Measurements from ENCODE around the gene NINJ1. TPM values are rescaled to one million over a fixed set of nuclear protein-coding genes. Genes with fewer than 3 reads are reported as not detected.

The NINJ1 gene
- total and polyA plus RNA-seq, 2 of the 13 experiments (the other 11 are each of a cell fraction or from before 2014, with no cell fraction given) = 81.2 to 92.1 TPM

DNA sequence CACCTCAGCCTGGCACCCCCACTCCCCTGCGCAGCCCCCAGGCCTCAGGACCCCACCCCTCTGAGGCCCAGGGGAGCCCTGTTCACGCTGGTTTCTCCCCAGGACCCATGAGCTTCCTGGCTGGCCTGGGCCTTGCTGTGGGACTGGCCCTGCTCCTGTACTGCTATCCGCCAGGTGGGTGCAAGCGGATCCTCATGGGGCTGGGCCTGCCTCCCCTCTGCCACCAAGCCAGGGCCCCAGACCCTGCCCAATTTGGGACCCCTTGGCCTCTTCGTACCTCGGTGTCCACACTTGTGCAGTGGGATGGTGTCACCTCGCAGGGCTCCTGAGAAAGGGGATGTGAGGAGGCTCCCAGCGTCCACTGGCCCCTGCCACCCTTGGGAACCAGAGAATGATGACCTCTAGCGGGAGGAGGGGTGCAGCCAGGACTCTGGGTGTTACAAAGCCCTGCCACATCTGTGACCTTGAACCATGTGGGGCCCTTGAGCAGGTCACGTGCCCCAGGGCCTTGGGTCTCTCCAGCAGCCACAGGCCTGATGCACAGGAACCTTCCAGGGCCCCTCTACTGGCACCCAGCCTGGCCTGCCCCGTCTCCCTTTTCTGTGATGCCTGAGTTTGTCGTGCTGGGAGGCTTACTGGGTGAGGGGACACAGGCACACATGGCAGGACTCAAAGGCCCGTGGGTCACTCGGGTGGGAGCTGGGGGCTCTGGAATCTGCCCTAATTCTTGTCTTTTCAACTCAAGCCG is 21.8 kb downstream of the NINJ1 start (continued):
- TF ChIP-seq, protein P1, sequence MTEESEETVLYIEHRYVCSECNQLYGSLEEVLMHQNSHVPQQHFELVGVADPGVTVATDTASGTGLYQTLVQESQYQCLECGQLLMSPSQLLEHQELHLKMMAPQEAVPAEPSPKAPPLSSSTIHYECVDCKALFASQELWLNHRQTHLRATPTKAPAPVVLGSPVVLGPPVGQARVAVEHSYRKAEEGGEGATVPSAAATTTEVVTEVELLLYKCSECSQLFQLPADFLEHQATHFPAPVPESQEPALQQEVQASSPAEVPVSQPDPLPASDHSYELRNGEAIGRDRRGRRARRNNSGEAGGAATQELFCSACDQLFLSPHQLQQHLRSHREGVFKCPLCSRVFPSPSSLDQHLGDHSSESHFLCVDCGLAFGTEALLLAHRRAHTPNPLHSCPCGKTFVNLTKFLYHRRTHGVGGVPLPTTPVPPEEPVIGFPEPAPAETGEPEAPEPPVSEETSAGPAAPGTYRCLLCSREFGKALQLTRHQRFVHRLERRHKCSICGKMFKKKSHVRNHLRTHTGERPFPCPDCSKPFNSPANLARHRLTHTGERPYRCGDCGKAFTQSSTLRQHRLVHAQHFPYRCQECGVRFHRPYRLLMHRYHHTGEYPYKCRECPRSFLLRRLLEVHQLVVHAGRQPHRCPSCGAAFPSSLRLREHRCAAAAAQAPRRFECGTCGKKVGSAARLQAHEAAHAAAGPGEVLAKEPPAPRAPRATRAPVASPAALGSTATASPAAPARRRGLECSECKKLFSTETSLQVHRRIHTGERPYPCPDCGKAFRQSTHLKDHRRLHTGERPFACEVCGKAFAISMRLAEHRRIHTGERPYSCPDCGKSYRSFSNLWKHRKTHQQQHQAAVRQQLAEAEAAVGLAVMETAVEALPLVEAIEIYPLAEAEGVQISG (CRISPR knock-in tag; IDR thresholded peaks at IDR 0.05) = peak; percentile 72; the same call in 1 of the 2 replicates
- TF ChIP-seq GTF3A (CRISPR knock-in tag; conservative IDR thresholded peaks at IDR 0.05) (0 out of 2 replicates have a peak, but pooled peaks have one; percentile 56), SETDB1 (CRISPR knock-in tag; IDR thresholded peaks at IDR 0.05; ENCODE audit: borderline replicate concordance) (no peak), ZFP41 (CRISPR knock-in tag; IDR thresholded peaks at IDR 0.05; ENCODE audit: borderline replicate concordance) (no peak), HES4 (CRISPR knock-in tag; IDR thresholded peaks at IDR 0.05; ENCODE audit: borderline replicate concordance) (peak; percentile 42; the same call in 1 of the 2 replicates), FLYWCH1 (CRISPR knock-in tag; IDR thresholded peaks at IDR 0.05) (no peak), KLF11 (CRISPR knock-in tag; IDR thresholded peaks at IDR 0.05) (peak; percentile 79; the same call in 1 of the 2 replicates)
- TF ChIP-seq, protein P2, sequence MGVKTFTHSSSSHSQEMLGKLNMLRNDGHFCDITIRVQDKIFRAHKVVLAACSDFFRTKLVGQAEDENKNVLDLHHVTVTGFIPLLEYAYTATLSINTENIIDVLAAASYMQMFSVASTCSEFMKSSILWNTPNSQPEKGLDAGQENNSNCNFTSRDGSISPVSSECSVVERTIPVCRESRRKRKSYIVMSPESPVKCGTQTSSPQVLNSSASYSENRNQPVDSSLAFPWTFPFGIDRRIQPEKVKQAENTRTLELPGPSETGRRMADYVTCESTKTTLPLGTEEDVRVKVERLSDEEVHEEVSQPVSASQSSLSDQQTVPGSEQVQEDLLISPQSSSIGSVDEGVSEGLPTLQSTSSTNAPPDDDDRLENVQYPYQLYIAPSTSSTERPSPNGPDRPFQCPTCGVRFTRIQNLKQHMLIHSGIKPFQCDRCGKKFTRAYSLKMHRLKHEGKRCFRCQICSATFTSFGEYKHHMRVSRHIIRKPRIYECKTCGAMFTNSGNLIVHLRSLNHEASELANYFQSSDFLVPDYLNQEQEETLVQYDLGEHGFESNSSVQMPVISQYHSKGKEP (CRISPR knock-in tag; IDR thresholded peaks at IDR 0.05) = no peak
- TF ChIP-seq, protein P3, sequence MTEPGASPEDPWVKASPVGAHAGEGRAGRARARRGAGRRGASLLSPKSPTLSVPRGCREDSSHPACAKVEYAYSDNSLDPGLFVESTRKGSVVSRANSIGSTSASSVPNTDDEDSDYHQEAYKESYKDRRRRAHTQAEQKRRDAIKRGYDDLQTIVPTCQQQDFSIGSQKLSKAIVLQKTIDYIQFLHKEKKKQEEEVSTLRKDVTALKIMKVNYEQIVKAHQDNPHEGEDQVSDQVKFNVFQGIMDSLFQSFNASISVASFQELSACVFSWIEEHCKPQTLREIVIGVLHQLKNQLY (CRISPR knock-in tag; IDR thresholded peaks at IDR 0.05) = peak; percentile 95
- TF ChIP-seq, protein P4, sequence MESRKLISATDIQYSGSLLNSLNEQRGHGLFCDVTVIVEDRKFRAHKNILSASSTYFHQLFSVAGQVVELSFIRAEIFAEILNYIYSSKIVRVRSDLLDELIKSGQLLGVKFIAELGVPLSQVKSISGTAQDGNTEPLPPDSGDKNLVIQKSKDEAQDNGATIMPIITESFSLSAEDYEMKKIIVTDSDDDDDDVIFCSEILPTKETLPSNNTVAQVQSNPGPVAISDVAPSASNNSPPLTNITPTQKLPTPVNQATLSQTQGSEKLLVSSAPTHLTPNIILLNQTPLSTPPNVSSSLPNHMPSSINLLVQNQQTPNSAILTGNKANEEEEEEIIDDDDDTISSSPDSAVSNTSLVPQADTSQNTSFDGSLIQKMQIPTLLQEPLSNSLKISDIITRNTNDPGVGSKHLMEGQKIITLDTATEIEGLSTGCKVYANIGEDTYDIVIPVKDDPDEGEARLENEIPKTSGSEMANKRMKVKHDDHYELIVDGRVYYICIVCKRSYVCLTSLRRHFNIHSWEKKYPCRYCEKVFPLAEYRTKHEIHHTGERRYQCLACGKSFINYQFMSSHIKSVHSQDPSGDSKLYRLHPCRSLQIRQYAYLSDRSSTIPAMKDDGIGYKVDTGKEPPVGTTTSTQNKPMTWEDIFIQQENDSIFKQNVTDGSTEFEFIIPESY (CRISPR knock-in tag; IDR thresholded peaks at IDR 0.05) = peak; percentile 82
- TF ChIP-seq, protein P5, sequence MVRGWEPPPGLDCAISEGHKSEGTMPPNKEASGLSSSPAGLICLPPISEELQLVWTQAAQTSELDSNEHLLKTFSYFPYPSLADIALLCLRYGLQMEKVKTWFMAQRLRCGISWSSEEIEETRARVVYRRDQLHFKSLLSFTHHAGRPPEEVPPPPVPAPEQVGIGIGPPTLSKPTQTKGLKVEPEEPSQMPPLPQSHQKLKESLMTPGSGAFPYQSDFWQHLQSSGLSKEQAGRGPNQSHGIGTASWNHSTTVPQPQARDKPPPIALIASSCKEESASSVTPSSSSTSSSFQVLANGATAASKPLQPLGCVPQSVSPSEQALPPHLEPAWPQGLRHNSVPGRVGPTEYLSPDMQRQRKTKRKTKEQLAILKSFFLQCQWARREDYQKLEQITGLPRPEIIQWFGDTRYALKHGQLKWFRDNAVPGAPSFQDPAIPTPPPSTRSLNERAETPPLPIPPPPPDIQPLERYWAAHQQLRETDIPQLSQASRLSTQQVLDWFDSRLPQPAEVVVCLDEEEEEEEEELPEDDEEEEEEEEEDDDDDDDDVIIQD (CRISPR knock-in tag; IDR thresholded peaks at IDR 0.05; ENCODE audit: low read depth) = 0 out of 2 replicates have a peak, but pooled peaks have one; percentile 59
